Measurements from ENCODE around the gene OBSCN. TPM values are rescaled to one million over a fixed set of nuclear protein-coding genes. Genes with fewer than 3 reads are reported as not detected.

The OBSCN gene
- total and polyA plus RNA-seq, 2 of the 13 experiments (the other 11 are each of a cell fraction or from before 2014, with no cell fraction given), result 0.20 TPM

DNA sequence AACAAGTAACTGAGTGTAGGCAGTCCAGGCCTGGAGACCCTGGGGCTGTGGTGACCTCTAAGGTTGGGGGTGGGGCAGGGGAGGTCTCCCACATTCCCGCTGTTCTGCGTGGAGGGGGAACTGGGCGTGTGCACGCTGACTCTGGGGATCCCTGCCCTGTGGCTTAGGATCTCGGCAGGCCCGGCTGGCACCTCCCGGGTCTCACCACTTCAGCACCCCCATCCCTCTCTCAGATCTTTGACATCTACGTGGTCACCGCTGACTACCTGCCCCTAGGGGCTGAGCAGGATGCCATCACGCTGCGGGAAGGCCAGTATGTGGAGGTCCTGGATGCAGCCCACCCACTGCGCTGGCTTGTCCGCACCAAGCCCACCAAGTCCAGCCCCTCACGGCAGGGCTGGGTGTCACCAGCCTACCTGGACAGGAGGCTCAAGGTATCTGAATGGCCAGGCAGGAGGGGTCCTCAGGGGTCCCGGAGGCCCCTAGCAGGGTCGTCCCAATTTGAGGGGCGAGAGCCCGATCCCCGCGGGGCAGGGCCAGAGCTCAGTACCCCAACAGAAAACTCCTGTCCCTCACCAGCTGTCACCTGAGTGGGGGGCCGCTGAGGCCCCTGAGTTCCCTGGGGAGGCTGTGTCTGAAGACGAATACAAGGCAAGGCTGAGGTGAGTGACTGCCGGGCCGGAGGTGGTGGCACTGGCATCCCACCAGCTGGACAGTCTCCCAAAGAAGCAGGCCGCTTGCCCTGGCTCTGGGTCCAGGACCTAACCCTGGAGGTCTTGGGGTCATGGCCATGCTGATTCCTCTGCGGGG lies 130.1 kb downstream of the OBSCN start (continued):
- TF ChIP-seq, protein P1, sequence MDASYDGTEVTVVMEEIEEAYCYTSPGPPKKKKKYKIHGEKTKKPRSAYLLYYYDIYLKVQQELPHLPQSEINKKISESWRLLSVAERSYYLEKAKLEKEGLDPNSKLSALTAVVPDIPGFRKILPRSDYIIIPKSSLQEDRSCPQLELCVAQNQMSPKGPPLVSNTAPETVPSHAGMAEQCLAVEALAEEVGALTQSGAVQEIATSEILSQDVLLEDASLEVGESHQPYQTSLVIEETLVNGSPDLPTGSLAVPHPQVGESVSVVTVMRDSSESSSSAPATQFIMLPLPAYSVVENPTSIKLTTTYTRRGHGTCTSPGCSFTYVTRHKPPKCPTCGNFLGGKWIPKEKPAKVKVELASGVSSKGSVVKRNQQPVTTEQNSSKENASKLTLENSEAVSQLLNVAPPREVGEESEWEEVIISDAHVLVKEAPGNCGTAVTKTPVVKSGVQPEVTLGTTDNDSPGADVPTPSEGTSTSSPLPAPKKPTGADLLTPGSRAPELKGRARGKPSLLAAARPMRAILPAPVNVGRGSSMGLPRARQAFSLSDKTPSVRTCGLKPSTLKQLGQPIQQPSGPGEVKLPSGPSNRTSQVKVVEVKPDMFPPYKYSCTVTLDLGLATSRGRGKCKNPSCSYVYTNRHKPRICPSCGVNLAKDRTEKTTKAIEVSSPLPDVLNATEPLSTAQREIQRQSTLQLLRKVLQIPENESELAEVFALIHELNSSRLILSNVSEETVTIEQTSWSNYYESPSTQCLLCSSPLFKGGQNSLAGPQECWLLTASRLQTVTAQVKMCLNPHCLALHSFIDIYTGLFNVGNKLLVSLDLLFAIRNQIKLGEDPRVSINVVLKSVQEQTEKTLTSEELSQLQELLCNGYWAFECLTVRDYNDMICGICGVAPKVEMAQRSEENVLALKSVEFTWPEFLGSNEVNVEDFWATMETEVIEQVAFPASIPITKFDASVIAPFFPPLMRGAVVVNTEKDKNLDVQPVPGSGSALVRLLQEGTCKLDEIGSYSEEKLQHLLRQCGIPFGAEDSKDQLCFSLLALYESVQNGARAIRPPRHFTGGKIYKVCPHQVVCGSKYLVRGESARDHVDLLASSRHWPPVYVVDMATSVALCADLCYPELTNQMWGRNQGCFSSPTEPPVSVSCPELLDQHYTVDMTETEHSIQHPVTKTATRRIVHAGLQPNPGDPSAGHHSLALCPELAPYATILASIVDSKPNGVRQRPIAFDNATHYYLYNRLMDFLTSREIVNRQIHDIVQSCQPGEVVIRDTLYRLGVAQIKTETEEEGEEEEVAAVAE (CRISPR knock-in tag; IDR thresholded peaks at IDR 0.05; ENCODE audit: borderline replicate concordance), result no peak
- no peak for TF ChIP-seq ATF7-NPFF (CRISPR knock-in tag; IDR thresholded peaks at IDR 0.05; ENCODE audit: low read depth)
- no peak for TF ChIP-seq SALL2 (CRISPR knock-in tag; IDR thresholded peaks at IDR 0.05)
- TF ChIP-seq AHR (CRISPR knock-in tag; IDR thresholded peaks at IDR 0.05), result no peak
- TF ChIP-seq, protein P2, sequence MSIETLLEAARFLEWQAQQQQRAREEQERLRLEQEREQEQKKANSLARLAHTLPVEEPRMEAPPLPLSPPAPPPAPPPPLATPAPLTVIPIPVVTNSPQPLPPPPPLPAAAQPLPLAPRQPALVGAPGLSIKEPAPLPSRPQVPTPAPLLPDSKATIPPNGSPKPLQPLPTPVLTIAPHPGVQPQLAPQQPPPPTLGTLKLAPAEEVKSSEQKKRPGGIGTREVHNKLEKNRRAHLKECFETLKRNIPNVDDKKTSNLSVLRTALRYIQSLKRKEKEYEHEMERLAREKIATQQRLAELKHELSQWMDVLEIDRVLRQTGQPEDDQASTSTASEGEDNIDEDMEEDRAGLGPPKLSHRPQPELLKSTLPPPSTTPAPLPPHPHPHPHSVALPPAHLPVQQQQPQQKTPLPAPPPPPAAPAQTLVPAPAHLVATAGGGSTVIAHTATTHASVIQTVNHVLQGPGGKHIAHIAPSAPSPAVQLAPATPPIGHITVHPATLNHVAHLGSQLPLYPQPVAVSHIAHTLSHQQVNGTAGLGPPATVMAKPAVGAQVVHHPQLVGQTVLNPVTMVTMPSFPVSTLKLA (IDR thresholded peaks at IDR 0.05), result no peak

DNA sequence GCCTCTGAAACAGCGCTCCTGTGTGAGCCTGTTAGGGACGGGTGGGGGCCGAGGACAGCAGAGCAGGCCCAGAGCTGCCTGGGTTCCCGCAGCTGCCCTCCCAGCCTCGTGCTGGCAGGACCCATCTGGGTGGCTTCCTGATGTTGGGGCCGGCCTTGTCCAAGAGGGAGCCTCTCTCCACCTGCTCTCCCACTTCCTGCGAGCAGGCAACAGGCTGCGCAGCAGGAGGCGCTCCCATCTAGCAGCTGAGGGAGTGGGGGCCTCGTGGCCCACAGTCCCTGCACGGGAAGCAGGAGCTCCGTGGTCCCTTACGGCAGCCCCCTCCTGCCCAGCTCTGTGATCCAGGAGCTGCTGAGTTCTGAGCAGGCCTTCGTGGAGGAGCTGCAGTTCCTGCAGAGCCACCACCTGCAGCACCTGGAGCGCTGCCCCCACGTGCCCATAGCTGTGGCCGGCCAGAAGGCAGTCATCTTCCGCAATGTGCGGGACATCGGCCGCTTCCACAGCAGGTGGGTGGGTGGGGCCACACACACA lies 130.7 kb downstream of the OBSCN start:
- 77% methylated on average over 3 of the region's 21 CpGs for WGBS (ENCODE audit: low lambda C conversion rate)
- Histone ChIP-seq H2AFZ (ENCODE audit: low read length) (no peak overlapping the region), H3K4me3 (replicated peaks in 1 of 3; ENCODE audit: insufficient read depth in 1 of 3, low read depth in 2 of 3, low read length in 3 of 3) (no peak overlapping the region), H3K79me2 (ENCODE audit: insufficient read depth, low read length) (no peaks in the 10 kb centered on the region), H3K27ac (ENCODE audit: extremely low read length, insufficient read depth, low read length) (no peak overlapping the region), H3K4me2 (ENCODE audit: low read depth, low read length) (no peak overlapping the region), H3K36me3 (replicated peaks in 1 of 2; ENCODE audit: control insufficient read depth in 1 of 2, insufficient read depth in 2 of 2, low read length in 2 of 2) (no peaks in the 10 kb centered on the region), H3K4me1 (ENCODE audit: insufficient read depth, low read length) (no peaks in the 10 kb centered on the region), H3K27me3 (ENCODE audit: control insufficient read depth in 1 of 2, insufficient read depth in 2 of 2, low read length in 2 of 2) (peaks cover 6 to 11% of the 10 kb centered on the region in 2 experiments; a peak in 2 of 5 replicates), H4K20me1 (ENCODE audit: insufficient read depth, low read length) (no peaks in the 10 kb centered on the region), H3K9me3 (ENCODE audit: low read length) (no peaks in the 10 kb centered on the region), H3K9ac (ENCODE audit: insufficient read depth, low read depth, low read length) (no peak overlapping the region)
- ChIA-PET POLR2A (no interaction called here), CTCF (ENCODE audit: low intra/inter-chr PET ratio, low total read pairs) (no interaction called here)
- no peak for FAIRE-seq
- in situ Hi-C loops (cut with HindIII; ENCODE audit: extremely low pct_ligation_motif_present, low pct_unique_long_range_greater_than_20kb) (no loop called here), intact Hi-C loops (cut with micrococcal nuclease; ENCODE audit: unreplicated experiment) (no loop called here)
- peak; percentile 31 for TF ChIP-seq STAG1 (CRISPR knock-in tag; IDR thresholded peaks at IDR 0.05)
- TF ChIP-seq, protein P3, sequence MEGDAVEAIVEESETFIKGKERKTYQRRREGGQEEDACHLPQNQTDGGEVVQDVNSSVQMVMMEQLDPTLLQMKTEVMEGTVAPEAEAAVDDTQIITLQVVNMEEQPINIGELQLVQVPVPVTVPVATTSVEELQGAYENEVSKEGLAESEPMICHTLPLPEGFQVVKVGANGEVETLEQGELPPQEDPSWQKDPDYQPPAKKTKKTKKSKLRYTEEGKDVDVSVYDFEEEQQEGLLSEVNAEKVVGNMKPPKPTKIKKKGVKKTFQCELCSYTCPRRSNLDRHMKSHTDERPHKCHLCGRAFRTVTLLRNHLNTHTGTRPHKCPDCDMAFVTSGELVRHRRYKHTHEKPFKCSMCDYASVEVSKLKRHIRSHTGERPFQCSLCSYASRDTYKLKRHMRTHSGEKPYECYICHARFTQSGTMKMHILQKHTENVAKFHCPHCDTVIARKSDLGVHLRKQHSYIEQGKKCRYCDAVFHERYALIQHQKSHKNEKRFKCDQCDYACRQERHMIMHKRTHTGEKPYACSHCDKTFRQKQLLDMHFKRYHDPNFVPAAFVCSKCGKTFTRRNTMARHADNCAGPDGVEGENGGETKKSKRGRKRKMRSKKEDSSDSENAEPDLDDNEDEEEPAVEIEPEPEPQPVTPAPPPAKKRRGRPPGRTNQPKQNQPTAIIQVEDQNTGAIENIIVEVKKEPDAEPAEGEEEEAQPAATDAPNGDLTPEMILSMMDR (CRISPR knock-in tag; IDR thresholded peaks at IDR 0.05), result peak; percentile 50
- TF ChIP-seq RBAK (CRISPR knock-in tag; IDR thresholded peaks at IDR 0.05), result no peak
- TF ChIP-seq, protein P4, sequence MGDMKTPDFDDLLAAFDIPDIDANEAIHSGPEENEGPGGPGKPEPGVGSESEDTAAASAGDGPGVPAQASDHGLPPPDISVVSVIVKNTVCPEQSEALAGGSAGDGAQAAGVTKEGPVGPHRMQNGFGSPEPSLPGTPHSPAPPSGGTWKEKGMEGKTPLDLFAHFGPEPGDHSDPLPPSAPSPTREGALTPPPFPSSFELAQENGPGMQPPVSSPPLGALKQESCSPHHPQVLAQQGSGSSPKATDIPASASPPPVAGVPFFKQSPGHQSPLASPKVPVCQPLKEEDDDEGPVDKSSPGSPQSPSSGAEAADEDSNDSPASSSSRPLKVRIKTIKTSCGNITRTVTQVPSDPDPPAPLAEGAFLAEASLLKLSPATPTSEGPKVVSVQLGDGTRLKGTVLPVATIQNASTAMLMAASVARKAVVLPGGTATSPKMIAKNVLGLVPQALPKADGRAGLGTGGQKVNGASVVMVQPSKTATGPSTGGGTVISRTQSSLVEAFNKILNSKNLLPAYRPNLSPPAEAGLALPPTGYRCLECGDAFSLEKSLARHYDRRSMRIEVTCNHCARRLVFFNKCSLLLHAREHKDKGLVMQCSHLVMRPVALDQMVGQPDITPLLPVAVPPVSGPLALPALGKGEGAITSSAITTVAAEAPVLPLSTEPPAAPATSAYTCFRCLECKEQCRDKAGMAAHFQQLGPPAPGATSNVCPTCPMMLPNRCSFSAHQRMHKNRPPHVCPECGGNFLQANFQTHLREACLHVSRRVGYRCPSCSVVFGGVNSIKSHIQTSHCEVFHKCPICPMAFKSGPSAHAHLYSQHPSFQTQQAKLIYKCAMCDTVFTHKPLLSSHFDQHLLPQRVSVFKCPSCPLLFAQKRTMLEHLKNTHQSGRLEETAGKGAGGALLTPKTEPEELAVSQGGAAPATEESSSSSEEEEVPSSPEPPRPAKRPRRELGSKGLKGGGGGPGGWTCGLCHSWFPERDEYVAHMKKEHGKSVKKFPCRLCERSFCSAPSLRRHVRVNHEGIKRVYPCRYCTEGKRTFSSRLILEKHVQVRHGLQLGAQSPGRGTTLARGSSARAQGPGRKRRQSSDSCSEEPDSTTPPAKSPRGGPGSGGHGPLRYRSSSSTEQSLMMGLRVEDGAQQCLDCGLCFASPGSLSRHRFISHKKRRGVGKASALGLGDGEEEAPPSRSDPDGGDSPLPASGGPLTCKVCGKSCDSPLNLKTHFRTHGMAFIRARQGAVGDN (CRISPR knock-in tag; IDR thresholded peaks at IDR 0.05), result 0 out of 2 replicates have a peak, but pooled peaks have one; percentile 12
- no peak for ATAC-seq
- BruUV-seq (replicated peaks), result no TSS peak
- DNase-seq (ENCODE audit: low spot score), result no peak
